Heart right ventricle (tissue), 16 donors: ENCODE data around the gene SMURF1. TPM values are rescaled to one million over a fixed set of nuclear protein-coding genes. Genes with fewer than 3 reads are reported as not detected.
A peak's percentile ranks its signal among the peaks of the same experiment; 100 is the strongest.

Experiments
- ATAC-seq, 8 donors: fragments of 200-7000 bp; cut with Tn5 transposase; one replicate each; pipeline ENCODE4 v1.9.1; 2020; ENCODE audit warnings: mild to moderate bottlenecking in 8 of 8, moderate library complexity in 8 of 8, moderate number of reproducible peaks in 1 of 8
- DNase-seq, 2 donors: peaks; one replicate each; pipeline ENCODE4 v3.0.0-alpha.2; 2020
- H3K27ac ChIP-seq, 10 donors: fragments of 200-600 bp; sonication (generic) in 2 of 10; one replicate each; pipeline versions ENCODE4 v1.5.0 to v1.8.0; 2020 to 2022; ENCODE audit warnings: mild to moderate bottlenecking in 3 of 10
- H3K27me3 ChIP-seq, 7 donors: fragments of 200-600 bp; one replicate each; pipeline ENCODE4 v1.8.0; 2021 to 2022; ENCODE audit warnings: mild to moderate bottlenecking in 2 of 7
- H3K36me3 ChIP-seq, 9 donors: fragments of 200-600 bp; sonication (generic) in 1 of 9; one replicate each; pipeline versions ENCODE4 v1.5.0 to v1.8.0; 2020 to 2022; ENCODE audit warnings: mild to moderate bottlenecking in 2 of 9
- H3K4me1 ChIP-seq, 9 donors: fragments of 200-600 bp; sonication (generic) in 1 of 9; one replicate each; pipeline versions ENCODE4 v1.5.0 to v1.8.0; 2020 to 2022; ENCODE audit warnings: mild to moderate bottlenecking in 4 of 9
- H3K4me3 ChIP-seq, 10 donors: fragments of 200-600 bp; sonication (generic) in 2 of 10; one replicate each; pipeline versions ENCODE4 v1.5.0 to v1.8.0; 2020 to 2022; ENCODE audit warnings: mild to moderate bottlenecking in 7 of 10, moderate library complexity in 2 of 10
- H3K9me3 ChIP-seq, 11 donors: fragments of 200-600 bp in 10 of 11; sonication (generic) in 2 of 11; one replicate each; pipeline versions ENCODE4 v1.5.0 to v1.8.0; 2013 to 2022; ENCODE audit warnings: mild to moderate bottlenecking in 2 of 11, control low read depth in 1 of 11, moderate library complexity in 1 of 11
- CTCF ChIP-seq, 9 donors: fragments of 200-600 bp; sonication (generic) in 2 of 9; IDR thresholded peaks; one replicate each; pipeline versions ENCODE4 v1.5.0 to v1.8.0; 2021 to 2022; ENCODE audit warnings: antibody characterized with exemption in 9 of 9, mild to moderate bottlenecking in 5 of 9, moderate library complexity in 1 of 9
- WGBS, 2 donors: extraction: QIAGEN DNeasy Blood & Tissue Kit; methylation state at CpG; one replicate each; pipeline ENCODE4 v1.1.7; 2013; ENCODE audit warnings: inconsistent platforms in 1 of 2; 5-methylcytosine and 5-hydroxymethylcytosine counted together
- intact Hi-C, 10 donors: fragments of 100-400 bp; cut with DNase I; formaldehyde crosslinking; loops; one replicate each; pipeline versions ENCODE4 v1.11.1 to v1.14.2; 2022
- polyA plus RNA-seq, 2 donors: library from polyadenylated mRNA; stranded (reverse); fragments of 200-250 nt; gene quantifications; one replicate each; pipeline ENCODE4 v1.2.3, GENCODE V29; 2013
- total RNA-seq, 10 donors: library from RNA; stranded (reverse); fragmentation: NEBNext Ultra II Directional in 3 of 10; extraction: Animal tissue kit (Norgen Biotek cat#: 25700) in 3 of 10; gene quantifications; one replicate each; pipeline versions ENCODE4 v1.2.1 to v1.2.4, GENCODE V29; 2021 to 2023
- donor health status: Arrhythmogenic right ventricular cardiomyopathy.
- donor health status: ischemic (EF 13 %, LVEDD 7.1; RV severe dilation, severe dysfunction).
- donor health status: healthy with polysubstance abuse.
- donor health status: DM: no; HTN: yes; CAD: no.
- donor health status: DM: no; HTN: no; CAD: no.
- donor health status: ischemic (EF 25% LVEDD 6.9; RV normal size, moderate dysfunction).
- donor health status: ischemic (EF 25% LVEDD 5.7; RV mildly dilated, moderate dysfunction).
- donor health status: healthy.
- donor health status: DM: yes; HTN: yes; CAD: no.
- donor health status: Ischemic cardiomyopathy.
- donor health status: ischemic (EF 35%, LVEDD 5.7; RV mildly dilated, moderate dysfunction).
- donor health status: nonischemic (EF 11% LVEDD 7.7; RV severe dilation, severe dysfunction).
- donor health status: DM: yes; HTN: yes; CAD: no.
- donor health status: PGD.
- donor health status: ischemic (EF 29% LVEDD 5.4; RV normal size, mild dysfunction).
- donor health status: nonischemic (EF 23%, LVEDD 6.1; RV moderate dilation, normal function).

The SMURF1 gene
- total and polyA plus RNA-seq, 12 donors: 4.2 to 14.7 (median 10.8) TPM

GRCh38 chr7:99155211-99155610 is 11.3 kb upstream of the SMURF1 start:
- ATAC-seq (no peak), DNase-seq (no peak)
- TF ChIP-seq CTCF (IDR thresholded peaks at IDR 0.05): no peak
- no peaks in the 10 kb centered on the region for H3K36me3 ChIP-seq
- 45 to 50% methylated on average over 1 of the region's 1 CpG for WGBS, 2 donors
- H3K9me3 ChIP-seq: peaks cover 0 to 5% (median 0%) of the 10 kb centered on the region in 11 donors
- H3K4me1 ChIP-seq: peaks cover 0 to 8% (median 0%) of the 10 kb centered on the region in 9 donors
- H3K4me3 ChIP-seq: no peak overlapping the region
- H3K27me3 ChIP-seq: no peaks in the 10 kb centered on the region
- no peak overlapping the region for H3K27ac ChIP-seq
- intact Hi-C loops: loop anchor here in 2 of 10 donors (10.0 kb wide), 2 partner anchors 110 to 150 kb away; no protein-coding TSS in a partner anchor

GRCh38 chr7:99146979-99147378 is 3.1 kb upstream of the SMURF1 start:
- TF ChIP-seq CTCF (IDR thresholded peaks at IDR 0.05): no peak
- WGBS, 2 donors: 83 to 84% methylated on average over 4 of the region's 4 CpGs
- Histone ChIP-seq H3K9me3 (no peaks in the 10 kb centered on the region), H3K4me1 (peaks cover 0 to 15% (median 3%) of the 10 kb centered on the region in 9 donors), H3K36me3 (no peaks in the 10 kb centered on the region), H3K27me3 (no peaks in the 10 kb centered on the region), H3K4me3 (no peak overlapping the region), H3K27ac (no peak overlapping the region)
- no peak for DNase-seq
- no peak for ATAC-seq
- intact Hi-C loops: loop anchor here in 4 of 10 donors (10.0 kb wide), 4 partner anchors 62 to 168 kb away; no protein-coding TSS in a partner anchor

GRCh38 chr7:99143521-99143852 is 421 bp downstream of the SMURF1 start:
- intact Hi-C loops: loop anchor here in 9 of 10 donors (1.0 to 10.0 kb wide), 10 partner anchors 41 to 182 kb away; partner anchors contain the start of gene ARPC1A (in 1 of the 9)
- H3K27ac ChIP-seq: peak overlapping the region; percentile 96 to 100 (median 97)
- H3K4me3 ChIP-seq: peak overlapping the region; percentile 69 to 100 (median 97)
- no peaks in the 10 kb centered on the region for H3K36me3 ChIP-seq
- H3K27me3 ChIP-seq: no peaks in the 10 kb centered on the region
- peaks cover 0 to 49% (median 30%) of the 10 kb centered on the region in 9 donors for H3K4me1 ChIP-seq
- DNase-seq: no peak
- TF ChIP-seq CTCF (IDR thresholded peaks at IDR 0.05): no peak
- 0% methylated on average over 13 to 46 of the region's 46 CpGs for WGBS, 2 donors
- no peaks in the 10 kb centered on the region for H3K9me3 ChIP-seq
- peak in 1 of 8 donors; percentile 18 for ATAC-seq

GRCh38 chr7:99142727-99143520 is 984 bp downstream of the SMURF1 start:
- peak overlapping the region in 9 of 10 donors; percentile 96 to 100 (median 97) for H3K27ac ChIP-seq
- TF ChIP-seq CTCF (IDR thresholded peaks at IDR 0.05): no peak
- no peaks in the 10 kb centered on the region for H3K36me3 ChIP-seq
- peaks cover 0 to 55% (median 35%) of the 10 kb centered on the region in 9 donors for H3K4me1 ChIP-seq
- intact Hi-C loops: loop anchor here in 9 of 10 donors (1.0 to 10.0 kb wide), 10 partner anchors 41 to 182 kb away; partner anchors contain the start of gene ARPC1A (in 1 of the 9)
- no peaks in the 10 kb centered on the region for H3K9me3 ChIP-seq
- H3K27me3 ChIP-seq: no peaks in the 10 kb centered on the region
- DNase-seq (peak; percentile 93 to 94), ATAC-seq (peak; percentile 82 to 89 (median 86))
- 13 to 16% methylated on average over 33 of the region's 33 CpGs for WGBS, 2 donors
- peak overlapping the region; percentile 69 to 100 (median 97) for H3K4me3 ChIP-seq
